Upper lobe of right lung (tissue), 1 donor: Measurements from ENCODE around the gene TBC1D23. TPM values are rescaled to one million over a fixed set of nuclear protein-coding genes. Genes with fewer than 3 reads are reported as not detected.

Source experiments
- ATAC-seq: fragments of 200-7000 bp; cut with Tn5 transposase; one replicate; pipeline ENCODE4 v1.9.1; 2020; ENCODE audit warnings: mild to moderate bottlenecking, moderate library complexity
- DNase-seq: peaks from one replicate; pipeline ENCODE4 v3.0.0-alpha.2; 2020
- H3K27ac ChIP-seq: fragments of 200-600 bp; one replicate; pipeline ENCODE4 v1.8.0; 2022
- H3K27me3 ChIP-seq: fragments of 200-600 bp; one replicate; pipeline ENCODE4 v1.8.0; 2022; ENCODE audit warnings: mild to moderate bottlenecking
- H3K36me3 ChIP-seq: fragments of 200-600 bp; one replicate; pipeline ENCODE4 v1.8.0; 2022
- H3K4me1 ChIP-seq: fragments of 200-600 bp; one replicate; pipeline ENCODE4 v1.8.0; 2022
- H3K4me3 ChIP-seq: fragments of 200-600 bp; one replicate; pipeline ENCODE4 v1.8.0; 2022; ENCODE audit warnings: mild to moderate bottlenecking
- H3K9me3 ChIP-seq: fragments of 200-600 bp; one replicate; pipeline ENCODE4 v1.8.0; 2022
- CTCF ChIP-seq: fragments of 200-600 bp; IDR thresholded peaks from one replicate; pipeline ENCODE4 v1.8.0; 2022; ENCODE audit warnings: antibody characterized with exemption
- intact Hi-C: fragments of 100-400 bp; cut with DNase I; formaldehyde crosslinking; loops from one replicate; pipeline ENCODE4 v1.11.0; 2022
- total RNA-seq: library from RNA; stranded (reverse); fragmentation: NEBNext Ultra II Directional; extraction: Animal tissue kit (Norgen Biotek cat#: 25700); gene quantifications from one replicate; pipeline ENCODE4 v1.2.1, GENCODE V29; 2021
- donor health status: DM: no; HTN: yes; CAD: no; lungs with severe emphysema.

TBC1D23 gene
- total RNA-seq, 1 donor from 2014 or later, result 47.4 TPM

- no peaks in the 10 kb centered on the region for H3K4me1 ChIP-seq
- H3K27ac ChIP-seq, result no peak overlapping the region
- DNase-seq, result no peak
- H3K27me3 ChIP-seq, result no peaks in the 10 kb centered on the region
- no peaks in the 10 kb centered on the region for H3K9me3 ChIP-seq
- intact Hi-C loops, result loop anchor here (10.0 kb wide), 1 partner anchor 160 kb away; no protein-coding TSS in a partner anchor
- ATAC-seq, result no peak
- no peak overlapping the region for H3K4me3 ChIP-seq
- TF ChIP-seq CTCF, result no peak
- H3K36me3 ChIP-seq, result no peaks in the 10 kb centered on the region
Measured at GRCh38 chr3:100245136-100245535, 15.7 kb upstream of the TBC1D23 start.

DNA sequence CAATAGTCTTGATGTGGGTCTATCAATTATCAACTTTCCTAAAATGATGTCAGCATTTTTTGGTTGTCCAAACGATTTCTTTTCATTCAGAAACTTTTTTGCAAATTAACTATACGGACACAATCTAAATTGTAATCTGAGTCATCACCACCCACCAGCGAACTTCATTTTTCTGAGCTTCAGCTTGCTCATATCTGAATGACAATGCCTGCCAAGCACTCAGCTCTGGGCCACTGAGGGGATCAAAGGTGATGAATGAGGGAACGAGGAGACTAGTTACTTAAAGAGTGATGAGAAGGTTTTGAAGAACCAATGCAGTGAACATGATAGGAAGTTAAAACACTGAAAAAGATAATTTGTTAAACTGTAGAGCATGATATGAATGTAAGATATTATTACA lies 14.9 kb upstream of the TBC1D23 start:
- no peak for ATAC-seq
- Histone ChIP-seq H3K36me3 (no peaks in the 10 kb centered on the region), H3K27ac (no peak overlapping the region), H3K27me3 (no peaks in the 10 kb centered on the region), H3K4me1 (no peaks in the 10 kb centered on the region), H3K4me3 (no peak overlapping the region), H3K9me3 (no peaks in the 10 kb centered on the region)
- TF ChIP-seq CTCF, result no peak
- DNase-seq, result no peak
- intact Hi-C loops, result loop anchor here (10.0 kb wide), 1 partner anchor 161 kb away; no protein-coding TSS in a partner anchor

GRCh38 chr3:100246999-100247398 lies 13.8 kb upstream of the TBC1D23 start:
- DNase-seq (no peak), ATAC-seq (no peak)
- Histone ChIP-seq H3K36me3 (no peaks in the 10 kb centered on the region), H3K27me3 (no peaks in the 10 kb centered on the region), H3K4me1 (no peaks in the 10 kb centered on the region), H3K27ac (no peak overlapping the region), H3K4me3 (no peak overlapping the region), H3K9me3 (no peaks in the 10 kb centered on the region)
- TF ChIP-seq CTCF, result no peak
- intact Hi-C loops, result loop anchor here (10.0 kb wide), 1 partner anchor 162 kb away; no protein-coding TSS in a partner anchor

- Histone ChIP-seq H3K36me3 (no peaks in the 10 kb centered on the region), H3K27me3 (no peaks in the 10 kb centered on the region), H3K4me3 (no peak overlapping the region), H3K27ac (no peak overlapping the region), H3K9me3 (no peaks in the 10 kb centered on the region), H3K4me1 (no peaks in the 10 kb centered on the region)
- TF ChIP-seq CTCF, result no peak
- intact Hi-C loops, result loop anchor here (10.0 kb wide), 2 partner anchors 187 to 407 kb away; no protein-coding TSS in a partner anchor
- DNase-seq (no peak), ATAC-seq (no peak)
Measured at GRCh38 chr3:100252001-100252400, 8.8 kb upstream of the TBC1D23 start.

- no peak for DNase-seq
- peak; percentile 90 for ATAC-seq
- Histone ChIP-seq H3K27ac (no peak overlapping the region), H3K27me3 (no peaks in the 10 kb centered on the region), H3K4me1 (no peaks in the 10 kb centered on the region), H3K36me3 (no peaks in the 10 kb centered on the region), H3K9me3 (no peaks in the 10 kb centered on the region), H3K4me3 (no peak overlapping the region)
- TF ChIP-seq CTCF, result peak; percentile 74
- intact Hi-C loops, result loop anchor here (10.0 kb wide), 2 partner anchors 189 to 409 kb away; no protein-coding TSS in a partner anchor
Measured at GRCh38 chr3:100254168-100254777, 6.5 kb upstream of the TBC1D23 start.
